OCI-LY1 (cell line): ENCODE results near the gene ARHGAP35.

Source experiments
- H2AFZ ChIP-seq: fragments of 200-600 bp; sonication (generic), shearing (Covaris generic); 2 replicates; pipeline ENCODE4 v1.6.0; 2014; ENCODE audit warnings: antibody characterized with exemption, mild to moderate bottlenecking, low read length
- H3F3A ChIP-seq: fragments of 200-600 bp; sonication (generic), shearing (Covaris generic); 2 replicates; pipeline ENCODE4 v1.6.0; 2014; ENCODE audit warnings: mild to moderate bottlenecking, antibody characterized with exemption, low read length, moderate library complexity; ENCODE audit not compliant: insufficient read depth
- H3K27ac ChIP-seq: fragments of 200-600 bp; sonication (generic); 2 replicates; pipeline ENCODE4 v1.5.1; 2014; ENCODE audit warnings: low read length, mixed run types, mild to moderate bottlenecking, low read depth; ENCODE audit not compliant: poor library complexity, severe bottlenecking
- H3K27me3 ChIP-seq: fragments of 200-600 bp; sonication (generic); 2 replicates; pipeline ENCODE4 v1.6.0; 2014; ENCODE audit warnings: antibody characterized with exemption, mild to moderate bottlenecking, low read length, moderate library complexity; ENCODE audit not compliant: insufficient read depth
- H3K36me3 ChIP-seq: fragments of 200-600 bp; sonication (generic); 2 replicates; pipeline ENCODE4 v1.6.1; 2014; ENCODE audit warnings: mild to moderate bottlenecking, antibody characterized with exemption, low read length, moderate library complexity, mixed read lengths; ENCODE audit not compliant: insufficient read depth
- H3K4me1 ChIP-seq: fragments of 200-600 bp; sonication (generic); 2 replicates; pipeline ENCODE4 v1.5.1; 2014; ENCODE audit warnings: mild to moderate bottlenecking, low read length, moderate library complexity; ENCODE audit not compliant: insufficient read depth, severe bottlenecking
- H3K4me2 ChIP-seq: fragments of 200-600 bp; sonication (generic), shearing (Covaris generic); 2 replicates; pipeline ENCODE4 v1.6.1; 2014; ENCODE audit warnings: low read length
- H3K4me3 ChIP-seq: fragments of 200-600 bp; sonication (generic); 2 replicates; pipeline ENCODE4 v1.5.1; 2014; ENCODE audit warnings: low read length, low read depth, mild to moderate bottlenecking, mixed read lengths; ENCODE audit not compliant: poor library complexity, severe bottlenecking
- H3K79me2 ChIP-seq: fragments of 200-600 bp; shearing (Covaris generic); 2 replicates; pipeline ENCODE4 v1.6.1; 2016; ENCODE audit warnings: mixed run types, low read length, mixed read lengths; ENCODE audit not compliant: insufficient read depth
- H3K9ac ChIP-seq: fragments of 200-600 bp; sonication (generic), shearing (Covaris generic); 2 replicates; pipeline ENCODE4 v1.6.1; 2014; ENCODE audit warnings: mild to moderate bottlenecking, low read length, mixed read lengths
- H3K9me2 ChIP-seq: fragments of 200-600 bp; sonication (generic), shearing (Covaris generic); 2 replicates; pipeline ENCODE4 v1.6.1; 2014; ENCODE audit warnings: low read depth, mild to moderate bottlenecking, low read length, mixed read lengths
- H3K9me3 ChIP-seq: fragments of 200-600 bp; shearing (Covaris generic); 2 replicates; pipeline ENCODE4 v1.6.1; 2014; ENCODE audit warnings: low read length, mixed read lengths
- H4K20me1 ChIP-seq: fragments of 200-600 bp; sonication (generic), shearing (Covaris generic); 2 replicates; pipeline ENCODE4 v1.6.0; 2016; ENCODE audit warnings: mild to moderate bottlenecking, low read length; ENCODE audit not compliant: insufficient read depth
- EZH2 ChIP-seq: fragments of 200-600 bp; sonication (generic), shearing (Covaris generic); IDR thresholded peaks from 2 replicates; pipeline ENCODE4 v1.8.0; 2017; ENCODE audit warnings: borderline replicate concordance, mixed run types, mild to moderate bottlenecking, antibody characterized with exemption, low read length, moderate library complexity, mixed read lengths
- TF ChIP-seq, protein P1 (sequence below): fragments of 200-600 bp; sonication (generic), shearing (Covaris generic); IDR thresholded peaks from 2 replicates; pipeline ENCODE4 v1.5.1; 2017; ENCODE audit warnings: mild to moderate bottlenecking, antibody characterized with exemption, low read length, moderate library complexity, mixed read lengths

Gene ARHGAP35

DNA sequence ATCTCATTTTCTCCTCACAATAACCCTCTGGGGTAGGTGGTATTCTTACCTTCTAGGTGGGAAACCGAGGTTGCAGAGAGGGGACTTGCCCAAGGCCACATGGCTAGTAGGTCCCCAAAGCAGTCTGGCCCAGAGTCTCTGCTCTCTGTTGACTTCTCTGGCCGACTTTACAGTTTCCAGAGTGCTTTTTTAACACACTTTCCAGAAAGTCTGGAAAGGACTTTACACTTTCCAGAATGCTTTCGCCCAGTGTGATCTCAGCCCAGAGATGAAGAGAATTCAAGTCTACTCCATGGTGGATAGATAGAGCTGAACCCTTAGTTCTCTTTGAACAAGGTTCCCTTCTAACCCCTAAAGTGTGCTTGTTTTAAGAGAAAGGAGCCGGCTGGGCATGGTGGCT, 12.2 kb downstream of the ARHGAP35 start:
- Histone ChIP-seq H2AFZ (no peak overlapping the region), H3K4me2 (no peak overlapping the region), H3K9me3 (no peaks in the 10 kb centered on the region), H3F3A (no peaks in the 10 kb centered on the region), H3K36me3 (peaks cover 6% of the 10 kb centered on the region; the same call in 1 of the 2 replicates), H4K20me1 (no peaks in the 10 kb centered on the region), H3K27ac (no peak overlapping the region), H3K79me2 (peaks cover 80% of the 10 kb centered on the region), H3K9ac (no peak overlapping the region), H3K27me3 (no peaks in the 10 kb centered on the region), H3K9me2 (no peaks in the 10 kb centered on the region), H3K4me1 (peaks cover 15% of the 10 kb centered on the region), H3K4me3 (no peak overlapping the region)
- TF ChIP-seq EZH2, result no peak
- TF ChIP-seq, protein P1, sequence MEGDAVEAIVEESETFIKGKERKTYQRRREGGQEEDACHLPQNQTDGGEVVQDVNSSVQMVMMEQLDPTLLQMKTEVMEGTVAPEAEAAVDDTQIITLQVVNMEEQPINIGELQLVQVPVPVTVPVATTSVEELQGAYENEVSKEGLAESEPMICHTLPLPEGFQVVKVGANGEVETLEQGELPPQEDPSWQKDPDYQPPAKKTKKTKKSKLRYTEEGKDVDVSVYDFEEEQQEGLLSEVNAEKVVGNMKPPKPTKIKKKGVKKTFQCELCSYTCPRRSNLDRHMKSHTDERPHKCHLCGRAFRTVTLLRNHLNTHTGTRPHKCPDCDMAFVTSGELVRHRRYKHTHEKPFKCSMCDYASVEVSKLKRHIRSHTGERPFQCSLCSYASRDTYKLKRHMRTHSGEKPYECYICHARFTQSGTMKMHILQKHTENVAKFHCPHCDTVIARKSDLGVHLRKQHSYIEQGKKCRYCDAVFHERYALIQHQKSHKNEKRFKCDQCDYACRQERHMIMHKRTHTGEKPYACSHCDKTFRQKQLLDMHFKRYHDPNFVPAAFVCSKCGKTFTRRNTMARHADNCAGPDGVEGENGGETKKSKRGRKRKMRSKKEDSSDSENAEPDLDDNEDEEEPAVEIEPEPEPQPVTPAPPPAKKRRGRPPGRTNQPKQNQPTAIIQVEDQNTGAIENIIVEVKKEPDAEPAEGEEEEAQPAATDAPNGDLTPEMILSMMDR, result no peak

DNA sequence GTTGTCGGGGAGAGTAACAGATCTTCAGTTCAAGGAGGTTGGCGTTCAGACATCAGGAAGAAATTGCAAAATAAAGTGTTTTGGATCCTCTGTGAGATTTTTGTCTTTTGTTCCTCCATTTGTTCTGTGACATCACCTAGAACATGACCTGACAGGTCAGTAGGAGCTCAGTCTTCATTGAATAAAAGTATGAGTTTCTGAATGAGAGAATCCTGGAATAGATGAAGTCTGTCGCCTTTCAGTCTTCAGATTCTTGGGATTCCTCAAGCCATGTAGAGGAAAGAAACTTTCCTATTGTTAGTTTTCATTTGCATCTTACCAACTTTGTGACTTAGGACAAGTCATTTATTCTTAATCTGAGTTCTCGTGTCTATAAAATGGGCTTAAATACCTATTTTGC, 14.4 kb downstream of the ARHGAP35 start:
- Histone ChIP-seq H3K4me3 (no peak overlapping the region), H3K4me2 (no peak overlapping the region), H3F3A (no peaks in the 10 kb centered on the region), H3K9ac (no peak overlapping the region), H3K4me1 (no peaks in the 10 kb centered on the region), H3K9me3 (no peaks in the 10 kb centered on the region), H3K27ac (no peak overlapping the region), H2AFZ (no peak overlapping the region), H3K36me3 (peaks cover 6% of the 10 kb centered on the region; the same call in 1 of the 2 replicates), H3K9me2 (no peaks in the 10 kb centered on the region), H3K27me3 (no peaks in the 10 kb centered on the region), H3K79me2 (peaks cover 67% of the 10 kb centered on the region), H4K20me1 (no peaks in the 10 kb centered on the region)
- TF ChIP-seq EZH2, result no peak
- TF ChIP-seq, protein P1, result no peak

DNA sequence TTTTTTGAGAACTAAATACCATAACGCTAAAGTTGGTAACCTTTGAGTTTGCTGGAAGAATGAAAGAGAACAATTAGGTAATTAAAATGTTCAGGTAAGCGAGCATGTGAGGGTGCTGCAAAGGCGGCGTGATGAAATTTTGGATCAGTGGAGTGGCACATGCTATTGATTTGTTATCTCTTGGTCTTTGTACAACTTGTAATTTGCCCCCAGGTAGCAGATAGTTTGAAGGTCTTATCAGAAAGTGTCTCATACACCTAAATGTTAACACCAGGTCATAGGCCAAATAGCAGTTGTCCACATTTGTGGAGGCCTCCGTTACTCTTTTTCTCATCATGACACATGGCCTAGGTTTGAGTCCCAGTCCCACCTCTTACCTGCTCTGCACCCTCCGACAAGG, 14.9 kb downstream of the ARHGAP35 start:
- H3K9me2 ChIP-seq, result no peaks in the 10 kb centered on the region
- no peaks in the 10 kb centered on the region for H3F3A ChIP-seq
- no peaks in the 10 kb centered on the region for H3K9me3 ChIP-seq
- H3K79me2 ChIP-seq, result peaks cover 67% of the 10 kb centered on the region
- no peaks in the 10 kb centered on the region for H4K20me1 ChIP-seq
- H3K27me3 ChIP-seq, result no peaks in the 10 kb centered on the region
- TF ChIP-seq EZH2, result no peak
- TF ChIP-seq, protein P1, result no peak
- H3K36me3 ChIP-seq, result peaks cover 6% of the 10 kb centered on the region; the same call in 1 of the 2 replicates
- no peak overlapping the region for H3K9ac ChIP-seq
- H3K4me1 ChIP-seq, result no peaks in the 10 kb centered on the region
- H3K27ac ChIP-seq, result no peak overlapping the region
- no peak overlapping the region for H3K4me2 ChIP-seq
- H2AFZ ChIP-seq, result no peak overlapping the region
- H3K4me3 ChIP-seq, result no peak overlapping the region
